Activated CD4-positive, alpha-beta T cell treated with anti-CD3 and anti-CD28 coated beads, Interleukin-2, amount 50 U/mL, for 4 hours (primary cell): ENCODE measurements around the gene TRPC4AP.

Experiments
- DNase-seq, 2 experiments: peaks; one replicate each; pipeline ENCODE4 v3.0.0-alpha.2; 2020

Gene TRPC4AP

GRCh38 chr20:34999782-35000181, 92.8 kb downstream of the TRPC4AP start:
- no peak for DNase-seq

- no peak for DNase-seq
Measured at GRCh38 chr20:34999021-34999451, 93.6 kb downstream of the TRPC4AP start.

GRCh38 chr20:34998331-34998950, 94.2 kb downstream of the TRPC4AP start:
- no peak for DNase-seq

GRCh38 chr20:34997774-34998173, 94.8 kb downstream of the TRPC4AP start:
- DNase-seq: no peak

GRCh38 chr20:34997131-34997561, 95.5 kb downstream of the TRPC4AP start:
- no peak for DNase-seq

- DNase-seq: no peak
Measured at GRCh38 chr20:34996243-34997028, 96.2 kb downstream of the TRPC4AP start.

GRCh38 chr20:34995696-34996095, 96.9 kb downstream of the TRPC4AP start:
- DNase-seq: no peak

GRCh38 chr20:34995192-34995591, 97.4 kb downstream of the TRPC4AP start:
- DNase-seq: no peak

- no peak for DNase-seq
Measured at GRCh38 chr20:34994509-34995131, 98.0 kb downstream of the TRPC4AP start.

- no peak for DNase-seq
Measured at GRCh38 chr20:34993941-34994508, 98.6 kb downstream of the TRPC4AP start.

- DNase-seq: no peak
Measured at GRCh38 chr20:34992751-34993417, 99.7 kb downstream of the TRPC4AP start.

GRCh38 chr20:34990661-34991214, 101.9 kb downstream of the TRPC4AP start:
- no peak for DNase-seq

- DNase-seq: no peak
Measured at GRCh38 chr20:34990231-34990630, 102.4 kb downstream of the TRPC4AP start.

- DNase-seq: no peak
Measured at GRCh38 chr20:34989670-34990069, 102.9 kb downstream of the TRPC4AP start.

GRCh38 chr20:34989118-34989517, 103.5 kb downstream of the TRPC4AP start:
- no peak for DNase-seq

GRCh38 chr20:34988191-34988540, 104.4 kb downstream of the TRPC4AP start:
- DNase-seq: no peak

GRCh38 chr20:34987288-34988190, 105.1 kb downstream of the TRPC4AP start:
- DNase-seq: no peak

- no peak for DNase-seq
Measured at GRCh38 chr20:34986311-34987287, 106.0 kb downstream of the TRPC4AP start.

- DNase-seq: no peak
Measured at GRCh38 chr20:34985461-34986310, 106.9 kb downstream of the TRPC4AP start.
